Testis (tissue), 5 donors: ENCODE results near the gene LDAH. TPM values are rescaled to one million over a fixed set of nuclear protein-coding genes. Genes with fewer than 3 reads are reported as not detected.

ENCODE experiments used
- DNase-seq: peaks from one replicate; pipeline ENCODE4 v3.0.0-alpha.2; 2019
- H3K27ac ChIP-seq, 2 donors: fragments of 200-600 bp; sonication (generic); one replicate each; pipeline ENCODE4 v1.5.1; 2019
- H3K27me3 ChIP-seq: fragments of 200-600 bp; sonication (generic); one replicate; pipeline ENCODE4 v1.5.1; 2019
- H3K36me3 ChIP-seq: fragments of 200-600 bp; sonication (generic); one replicate; pipeline ENCODE4 v1.5.1; 2017; ENCODE audit warnings: low read depth; ENCODE audit errors: missing control alignments
- H3K4me1 ChIP-seq: fragments of 200-600 bp; sonication (generic); one replicate; pipeline ENCODE4 v1.5.1; 2019
- H3K4me3 ChIP-seq, 2 donors: fragments of 200-600 bp; sonication (generic); one replicate each; pipeline ENCODE4 v1.5.1; 2017 to 2019
- H3K9me3 ChIP-seq: fragments of 200-600 bp; sonication (generic); one replicate; pipeline ENCODE4 v1.5.1; 2017
- POLR2A ChIP-seq: fragments of 450-650 bp; IDR thresholded peaks from one replicate; pipeline ENCODE4 v1.6.1; 2017; ENCODE audit warnings: antibody characterized with exemption, mild to moderate bottlenecking, moderate library complexity
- whole genome bisulfite sequencing, 2 donors: methylation state at CpG; one replicate each; pipeline ENCODE4 v1.1.5; 2018; 5-methylcytosine and 5-hydroxymethylcytosine counted together
- intact Hi-C: fragments of 100-400 bp; cut with DNase I; formaldehyde crosslinking; loops from one replicate; pipeline ENCODE4 v1.15.1; 2023; ENCODE audit warnings: low total_unique reads
- long read RNA-seq, 2 donors: transcript quantifications; one replicate each; lab custom pipeline, GENCODE V29; 2026
- polyA plus RNA-seq: library from polyadenylated mRNA; stranded (reverse); fragments of 350-450 nt; fragmentation: Illumina TruSeq; extraction: RNeasy Lipid Tissue Mini Kit (QIAGEN cat#74804); gene quantifications from one replicate; pipeline ENCODE4 v1.2.3, GENCODE V29; 2014; ENCODE audit warnings: low read depth, low replicate concordance; ENCODE audit not compliant: insufficient read depth
- total RNA-seq, 2 donors: library from RNA; depleted of rRNA; stranded (reverse); fragments of >200 nt; gene quantifications; one replicate each; pipeline ENCODE4 v1.2.3, GENCODE V29; 2016
- TF ChIP-seq, protein P1 (sequence below), 3 experiments: fragments of 450-650 bp in 2 of 3; fragments of 200-600 bp in 1 of 3; sonication (generic) in 1 of 3; IDR thresholded peaks; one replicate each; pipeline ENCODE4 v1.5.1; 2016 to 2019; ENCODE audit warnings: antibody characterized with exemption in 3 of 3, mild to moderate bottlenecking in 2 of 3, moderate library complexity in 1 of 3

Gene LDAH
- total RNA-seq (10 to 100 TPM; 12.7 to 19.4 TPM), polyA plus RNA-seq (9.3 TPM)
- long read RNA-seq, donor 1, partial matches to known transcripts, result 0 of 5 reads
- long read RNA-seq, donor 1, other reads (novel, unspliced or antisense), result 0 of 5 reads
- long read RNA-seq, donor 2, partial matches to known transcripts, result 0 of 6 reads
- long read RNA-seq, donor 2, other reads (novel, unspliced or antisense), result 0 of 6 reads

DNA sequence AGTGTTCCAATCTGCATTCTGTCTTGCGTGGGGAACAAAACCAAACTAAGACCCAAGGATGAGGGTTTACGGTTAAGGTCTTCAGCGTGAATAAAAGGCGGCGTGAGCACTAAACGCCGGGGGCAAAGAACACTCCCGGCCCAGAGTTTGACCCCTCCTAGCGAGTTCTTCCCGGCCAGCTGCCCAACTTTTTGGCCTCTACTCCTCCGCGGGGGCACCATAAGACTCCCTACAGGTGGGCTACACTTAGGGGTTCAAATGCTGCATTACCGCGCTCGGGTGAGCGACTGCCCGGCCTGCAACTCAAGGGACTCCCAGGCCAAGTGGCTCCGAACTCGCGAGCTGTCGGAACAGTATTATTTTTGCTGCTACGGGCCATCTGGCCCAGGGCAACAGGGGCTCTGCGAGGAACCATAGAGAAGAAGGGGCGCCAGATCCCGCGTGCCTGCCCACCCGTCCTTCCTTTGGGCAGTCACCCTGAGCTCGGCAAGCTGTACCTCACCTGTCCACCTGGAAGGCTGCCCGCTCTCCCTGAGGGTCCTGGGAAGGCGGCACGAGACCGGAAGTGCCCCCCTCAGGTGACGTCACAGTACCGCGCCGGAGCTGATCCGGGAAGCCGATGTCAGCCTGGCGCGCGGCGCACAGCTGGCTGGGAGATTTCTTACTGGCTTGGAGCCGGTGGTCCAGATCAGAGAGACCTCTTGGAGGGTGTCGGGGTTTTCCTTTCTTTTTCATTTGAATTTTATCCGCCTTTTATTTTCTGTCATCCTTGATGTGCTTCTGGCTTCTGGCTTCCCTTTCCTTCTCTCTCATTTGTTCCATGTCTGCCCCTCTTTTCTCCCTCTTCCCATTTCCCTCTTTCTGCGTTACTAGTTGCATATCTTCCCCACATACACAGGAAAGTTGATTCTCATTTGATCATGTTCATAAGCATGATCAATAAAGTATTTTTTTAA is at the start of gene LDAH:
TSS of gene LDAH (minus strand) at position 567 of the 956 bp plus-strand sequence. CDS start 21,638 bp downstream, outside the sequence.
- peak; percentile 96 for DNase-seq
- intact Hi-C loops, result no loop called here
- Histone ChIP-seq H3K27me3 (no peaks in the 10 kb centered on the region), H3K4me1 (peaks cover 3% of the 10 kb centered on the region), H3K27ac (peak within 1 kb of the TSS; percentile 87 to 92), H3K9me3 (no peaks in the 10 kb centered on the region), H3K4me3 (peak within 1 kb of the TSS; percentile 87 to 92), H3K36me3 (no peaks in the 10 kb centered on the region)
- TF ChIP-seq, protein P1, sequence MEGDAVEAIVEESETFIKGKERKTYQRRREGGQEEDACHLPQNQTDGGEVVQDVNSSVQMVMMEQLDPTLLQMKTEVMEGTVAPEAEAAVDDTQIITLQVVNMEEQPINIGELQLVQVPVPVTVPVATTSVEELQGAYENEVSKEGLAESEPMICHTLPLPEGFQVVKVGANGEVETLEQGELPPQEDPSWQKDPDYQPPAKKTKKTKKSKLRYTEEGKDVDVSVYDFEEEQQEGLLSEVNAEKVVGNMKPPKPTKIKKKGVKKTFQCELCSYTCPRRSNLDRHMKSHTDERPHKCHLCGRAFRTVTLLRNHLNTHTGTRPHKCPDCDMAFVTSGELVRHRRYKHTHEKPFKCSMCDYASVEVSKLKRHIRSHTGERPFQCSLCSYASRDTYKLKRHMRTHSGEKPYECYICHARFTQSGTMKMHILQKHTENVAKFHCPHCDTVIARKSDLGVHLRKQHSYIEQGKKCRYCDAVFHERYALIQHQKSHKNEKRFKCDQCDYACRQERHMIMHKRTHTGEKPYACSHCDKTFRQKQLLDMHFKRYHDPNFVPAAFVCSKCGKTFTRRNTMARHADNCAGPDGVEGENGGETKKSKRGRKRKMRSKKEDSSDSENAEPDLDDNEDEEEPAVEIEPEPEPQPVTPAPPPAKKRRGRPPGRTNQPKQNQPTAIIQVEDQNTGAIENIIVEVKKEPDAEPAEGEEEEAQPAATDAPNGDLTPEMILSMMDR (IDR thresholded peaks at IDR 0.05), result no peak
- peak; percentile 39 for TF ChIP-seq POLR2A
- WGBS, 2 donors, result 0 to 1% methylated on average over 25 to 46 of the region's 46 CpGs

DNA sequence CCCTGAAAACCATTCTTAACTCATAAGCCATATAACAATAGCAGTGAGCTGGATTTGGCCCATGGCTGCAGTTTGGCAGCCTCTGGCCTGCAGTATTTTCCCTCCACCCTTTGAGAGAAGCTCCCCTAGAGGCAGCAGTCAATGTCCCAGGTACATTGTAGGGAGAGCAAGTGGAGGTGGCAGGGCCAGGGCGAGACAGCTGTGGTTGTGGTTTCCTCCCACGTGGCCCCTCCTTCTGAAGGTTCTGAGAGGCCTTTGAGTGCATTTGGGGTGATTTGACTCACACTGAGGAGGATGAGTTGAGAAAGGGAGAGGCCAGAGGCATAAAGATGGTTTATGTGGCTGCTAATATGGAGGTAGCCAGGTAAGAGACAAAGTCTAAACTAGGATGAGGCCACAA is 45.5 kb upstream of the LDAH start:
- H3K36me3 ChIP-seq, result no peaks in the 10 kb centered on the region
- H3K4me3 ChIP-seq, result no peak overlapping the region
- no peaks in the 10 kb centered on the region for H3K9me3 ChIP-seq
- no peaks in the 10 kb centered on the region for H3K27me3 ChIP-seq
- TF ChIP-seq, protein P1 (IDR thresholded peaks at IDR 0.05), result no peak
- no peak for TF ChIP-seq POLR2A
- H3K4me1 ChIP-seq, result no peaks in the 10 kb centered on the region
- WGBS, 2 donors, result 47 to 53% methylated on average over 2 of the region's 2 CpGs
- H3K27ac ChIP-seq, result no peak overlapping the region
- intact Hi-C loops, result no loop called here
- DNase-seq, result no peak

DNA sequence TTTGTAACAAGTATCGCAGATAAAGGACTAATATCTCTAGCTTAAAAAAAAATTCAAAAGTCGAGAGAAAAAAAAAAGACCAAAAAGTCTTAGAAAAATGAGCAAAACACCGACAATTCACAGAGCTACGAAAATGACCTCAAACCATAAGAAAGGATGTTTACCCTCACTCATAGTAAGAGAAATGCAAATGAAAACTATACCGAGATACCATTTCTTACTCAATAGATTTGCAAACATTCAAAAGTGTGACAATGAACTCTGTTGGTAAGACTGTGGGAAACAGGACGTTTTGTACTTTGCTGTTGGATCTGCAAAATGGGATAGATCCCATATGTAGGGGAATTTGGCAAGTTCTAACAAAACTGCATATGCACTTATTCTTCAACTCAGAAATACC is 39.9 kb upstream of the LDAH start:
- Histone ChIP-seq H3K27me3 (no peaks in the 10 kb centered on the region), H3K36me3 (no peaks in the 10 kb centered on the region), H3K9me3 (no peaks in the 10 kb centered on the region), H3K27ac (no peak overlapping the region), H3K4me1 (no peaks in the 10 kb centered on the region), H3K4me3 (no peak overlapping the region)
- TF ChIP-seq POLR2A, result no peak
- TF ChIP-seq, protein P1 (IDR thresholded peaks at IDR 0.05), result no peak
- WGBS, 2 donors, result 73 to 75% methylated on average over 6 of the region's 6 CpGs
- intact Hi-C loops, result no loop called here
- no peak for DNase-seq

DNA sequence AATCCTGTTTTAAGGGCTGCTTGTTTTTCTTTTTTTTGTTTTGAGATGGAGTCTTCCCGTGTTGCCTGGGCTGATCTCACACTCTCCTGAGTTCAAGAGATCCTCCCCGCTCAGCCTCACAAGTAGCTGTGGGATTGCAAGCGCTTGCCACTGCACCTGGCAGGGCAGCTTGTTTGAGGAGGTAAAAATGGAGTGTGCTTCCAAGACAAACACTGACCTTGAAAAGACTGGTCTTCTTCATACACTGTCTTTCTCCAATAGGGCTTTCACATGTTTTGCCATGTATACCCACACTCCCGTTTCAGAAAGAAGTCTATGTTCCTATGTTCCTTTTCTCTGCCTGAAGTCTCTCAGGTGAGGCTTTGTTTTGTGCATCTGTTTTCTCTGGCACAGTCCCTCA is 32.6 kb upstream of the LDAH start:
- intact Hi-C loops, result no loop called here
- 72 to 74% methylated on average over 4 of the region's 4 CpGs for WGBS, 2 donors
- no peak for DNase-seq

More for the DNA sequence above, 32.6 kb upstream of the LDAH start:
- Histone ChIP-seq H3K27ac (no peak overlapping the region), H3K9me3 (no peaks in the 10 kb centered on the region), H3K4me1 (no peaks in the 10 kb centered on the region), H3K4me3 (no peak overlapping the region), H3K27me3 (no peaks in the 10 kb centered on the region), H3K36me3 (no peaks in the 10 kb centered on the region)
- TF ChIP-seq, protein P1 (IDR thresholded peaks at IDR 0.05), result no peak
- TF ChIP-seq POLR2A, result no peak
